Activated T-helper 1 cell treated with Interleukin-2 at 50 U/mL for 16 hours (primary cell): ENCODE data around the gene ZNF701.
"Not testable (repeated sequence)": the region's sequence is repeated elsewhere in the genome, so short reads cannot be mapped to it uniquely, and the experiment has no call there.

Experiments used
- DNase-seq: peaks from one replicate; pipeline ENCODE4 v3.0.0-alpha.2; 2020; ENCODE audit warnings: low read depth

Gene ZNF701

DNA sequence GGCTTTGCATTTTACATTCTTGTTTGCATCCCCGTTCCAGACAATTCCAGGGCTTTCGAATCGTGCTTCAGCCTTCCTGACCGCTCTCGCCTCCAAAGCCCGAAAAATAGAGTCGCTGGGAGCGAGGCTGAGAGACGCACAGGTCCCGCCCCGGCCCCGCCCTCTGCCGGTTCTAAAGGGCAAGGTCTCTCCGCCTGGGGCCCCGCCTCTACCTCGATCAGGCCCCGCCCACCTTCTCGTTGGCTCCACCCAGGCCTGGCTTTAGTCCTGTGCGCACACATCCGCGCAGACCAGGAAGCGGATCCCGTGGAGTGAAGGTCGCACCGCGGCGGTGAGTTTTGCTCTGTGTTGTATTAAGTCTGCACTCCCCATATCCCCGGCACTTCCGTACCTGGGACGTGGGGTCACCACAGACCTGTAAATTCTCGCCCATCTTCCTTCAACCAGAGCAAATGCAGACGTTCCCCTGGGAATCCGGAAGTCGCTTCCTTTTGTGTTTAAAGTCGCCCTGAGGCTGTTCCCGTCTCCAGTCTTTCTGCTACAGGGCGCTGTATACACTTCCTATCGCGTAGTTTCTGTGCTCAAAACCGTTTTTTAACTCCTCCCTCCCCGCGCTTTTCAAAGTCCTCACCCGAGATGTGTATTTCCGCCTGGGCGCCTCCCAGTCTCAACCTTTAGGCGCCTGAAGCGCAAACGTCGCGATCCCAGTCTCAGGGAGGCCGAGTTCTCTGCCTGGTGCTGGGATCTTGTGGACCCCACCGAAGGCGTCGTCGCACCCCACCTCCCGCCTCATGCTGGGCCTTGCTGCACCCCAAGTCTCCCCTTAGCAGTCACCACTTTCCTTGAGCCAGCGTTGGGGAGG is at the start of gene ZNF701:
Gene ZNF701, plus strand, starts transcription at position 288 of the 862 bp plus-strand sequence. CDS start 3,861 bp downstream, outside the sequence.
- DNase-seq, result peak; percentile 91

DNA sequence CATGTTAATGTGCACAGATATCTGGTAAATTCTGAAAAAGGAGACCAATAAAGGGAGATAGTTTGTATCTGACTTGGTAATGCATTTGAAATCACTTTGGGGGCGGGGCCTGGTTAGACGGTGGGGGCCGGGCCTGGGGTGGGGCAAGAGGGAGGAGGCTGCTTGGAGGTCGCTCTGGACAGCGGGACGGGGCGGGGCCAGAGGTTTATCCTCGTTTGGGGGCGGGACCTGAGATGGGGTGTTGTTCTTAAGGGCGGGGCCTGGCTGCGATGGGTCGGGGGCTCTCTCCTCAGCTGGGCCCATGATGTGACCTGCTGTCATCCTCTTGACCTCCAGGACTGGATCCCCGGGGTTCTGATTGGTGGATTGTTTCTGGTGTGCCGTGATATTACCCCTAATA is 47.5 kb upstream of the ZNF701 start:
- no peak for DNase-seq

DNA sequence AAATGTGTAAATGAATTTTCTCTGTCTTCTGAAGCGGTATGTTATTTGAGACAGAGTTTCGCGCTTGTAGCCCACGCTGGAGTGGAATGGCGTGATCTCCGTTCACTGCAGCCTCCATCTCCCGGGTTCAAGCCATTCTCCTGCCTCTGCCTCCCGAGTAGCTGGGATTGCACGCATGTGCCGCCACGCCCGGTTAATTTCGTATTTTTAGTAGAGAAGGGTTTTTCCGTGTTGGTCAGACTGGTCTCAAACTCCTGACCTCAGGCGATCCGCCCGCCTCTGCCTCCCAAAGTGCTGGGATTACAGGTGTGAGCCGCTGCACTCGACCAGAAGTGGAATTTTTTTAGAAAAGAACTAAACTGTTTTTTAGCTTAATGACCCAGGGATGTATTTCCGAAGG is 46.0 kb upstream of the ZNF701 start:
- DNase-seq, result no peak

DNA sequence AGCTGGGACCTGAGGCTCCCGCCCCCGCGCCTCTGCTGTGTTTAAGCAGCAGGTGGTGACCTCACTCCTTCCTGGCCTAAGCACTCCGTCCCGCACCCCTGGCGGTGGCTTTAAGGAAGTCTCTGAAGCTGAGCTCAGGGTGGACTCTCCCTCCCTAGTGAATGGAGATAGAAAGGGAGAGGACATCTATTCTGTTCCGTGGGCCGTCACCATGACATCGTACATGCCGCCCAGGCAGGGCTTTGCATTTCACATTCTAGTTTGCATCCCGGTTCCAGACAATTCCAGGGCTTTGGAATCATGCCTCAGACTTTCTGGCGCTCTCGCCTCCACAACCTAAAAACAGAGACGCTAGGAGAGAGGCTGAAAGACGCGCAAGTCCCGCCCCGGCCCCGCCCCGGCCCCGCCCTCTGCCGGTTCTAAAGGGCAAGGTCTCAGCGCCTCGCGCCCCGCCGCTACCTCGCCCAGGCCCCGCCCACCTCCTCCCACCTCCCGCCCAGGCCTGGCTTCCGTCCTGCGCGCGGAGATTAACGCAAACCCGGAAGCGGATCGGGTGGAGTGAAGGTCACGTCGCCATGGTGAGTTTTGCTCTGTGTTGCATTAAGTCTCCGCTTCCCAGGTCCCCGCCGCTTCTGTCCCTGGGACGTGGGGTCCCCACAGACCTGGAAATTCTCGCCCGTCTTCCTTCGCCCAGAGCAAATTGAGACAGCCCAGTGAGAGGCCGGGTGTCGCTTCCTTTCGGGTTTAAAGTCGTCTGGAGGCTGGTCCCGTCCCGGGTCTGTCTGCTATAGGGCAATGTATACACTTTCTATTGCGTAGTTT is 42.7 kb upstream of the ZNF701 start, which contains the start of gene ZNF808:
Gene ZNF808, plus strand, starts transcription at position 535 of the 822 bp plus-strand sequence. CDS start 15,617 bp downstream, outside the sequence.
- peak; percentile 96 for DNase-seq

DNA sequence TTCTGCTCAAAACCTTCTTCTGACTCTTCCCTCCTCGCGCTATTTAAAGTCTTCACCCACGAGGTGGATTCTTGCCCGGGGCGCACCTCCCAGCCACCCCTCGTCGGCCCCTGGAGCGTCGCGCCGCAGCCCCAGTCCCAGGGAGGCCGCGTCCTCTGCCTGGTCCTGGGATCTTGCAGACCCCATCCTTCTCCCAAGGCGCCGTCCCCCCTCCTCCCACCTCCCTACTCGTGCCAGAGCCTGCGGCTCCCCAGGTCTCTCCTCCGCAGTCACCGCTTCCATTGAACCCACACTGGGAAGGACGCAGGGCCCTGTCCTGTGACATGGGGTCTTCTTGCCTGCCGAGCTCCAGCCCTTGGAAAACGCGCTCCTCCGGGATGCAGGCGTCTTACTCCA is 42.1 kb upstream of the ZNF701 start:
- no peak for DNase-seq

DNA sequence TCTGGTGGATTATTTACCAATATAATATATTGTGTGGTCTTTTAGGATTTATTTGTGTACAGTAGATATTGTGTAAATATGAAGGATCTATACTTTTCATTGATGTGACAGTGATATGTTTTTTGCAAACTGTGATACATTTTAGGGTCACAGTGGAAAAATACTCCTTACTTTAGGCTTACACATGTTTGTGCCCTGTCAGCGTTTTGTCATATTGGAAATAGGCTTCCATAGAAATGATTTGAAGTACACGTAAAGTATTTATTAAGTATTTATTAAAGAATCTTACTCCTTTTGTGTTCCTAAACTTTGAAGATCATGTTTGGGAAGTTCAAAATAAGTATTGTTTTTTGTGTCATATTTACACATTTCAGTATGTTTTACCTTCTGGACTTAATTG is 37.6 kb upstream of the ZNF701 start:
- DNase-seq, result no peak

DNA sequence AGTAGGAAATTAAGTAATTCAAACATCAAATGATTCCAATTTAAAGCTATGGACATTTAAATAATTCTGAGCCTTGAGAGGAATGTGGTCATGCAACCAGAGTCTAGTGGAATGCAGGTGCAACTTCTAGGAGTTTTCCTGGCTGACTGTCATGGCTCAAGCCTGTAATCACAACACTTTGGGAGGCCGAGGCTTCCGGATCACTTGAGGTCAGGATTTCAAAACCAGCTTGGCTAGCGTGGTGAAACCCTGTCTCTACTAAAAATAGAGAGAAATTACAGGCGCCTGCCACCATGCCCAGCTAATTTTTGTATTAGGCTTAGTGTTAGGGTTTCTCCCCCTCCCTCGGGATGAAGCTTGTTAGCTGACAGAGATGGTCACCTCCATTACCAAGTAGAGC is 36.2 kb upstream of the ZNF701 start:
- DNase-seq, result no peak

DNA sequence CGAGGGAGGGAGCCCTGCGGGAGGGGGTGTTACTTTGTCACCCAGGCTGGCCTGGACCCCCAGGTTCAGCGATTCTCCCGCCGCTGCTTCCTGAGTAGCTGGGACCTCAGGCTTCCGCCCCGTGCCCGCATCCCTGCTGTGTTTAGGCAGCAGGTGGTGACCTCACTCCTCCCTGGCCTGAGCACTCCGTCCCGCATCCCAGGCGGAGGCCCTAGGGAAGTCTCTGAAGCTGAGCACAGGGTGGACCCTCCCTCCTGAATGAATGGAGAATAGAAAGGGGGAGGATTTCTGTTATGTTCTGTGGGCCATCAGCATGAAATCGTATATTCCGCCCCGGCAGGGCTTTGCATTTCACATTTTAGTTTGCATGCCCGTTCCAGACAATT is 34.7 kb upstream of the ZNF701 start:
- peak; percentile 5 for DNase-seq

DNA sequence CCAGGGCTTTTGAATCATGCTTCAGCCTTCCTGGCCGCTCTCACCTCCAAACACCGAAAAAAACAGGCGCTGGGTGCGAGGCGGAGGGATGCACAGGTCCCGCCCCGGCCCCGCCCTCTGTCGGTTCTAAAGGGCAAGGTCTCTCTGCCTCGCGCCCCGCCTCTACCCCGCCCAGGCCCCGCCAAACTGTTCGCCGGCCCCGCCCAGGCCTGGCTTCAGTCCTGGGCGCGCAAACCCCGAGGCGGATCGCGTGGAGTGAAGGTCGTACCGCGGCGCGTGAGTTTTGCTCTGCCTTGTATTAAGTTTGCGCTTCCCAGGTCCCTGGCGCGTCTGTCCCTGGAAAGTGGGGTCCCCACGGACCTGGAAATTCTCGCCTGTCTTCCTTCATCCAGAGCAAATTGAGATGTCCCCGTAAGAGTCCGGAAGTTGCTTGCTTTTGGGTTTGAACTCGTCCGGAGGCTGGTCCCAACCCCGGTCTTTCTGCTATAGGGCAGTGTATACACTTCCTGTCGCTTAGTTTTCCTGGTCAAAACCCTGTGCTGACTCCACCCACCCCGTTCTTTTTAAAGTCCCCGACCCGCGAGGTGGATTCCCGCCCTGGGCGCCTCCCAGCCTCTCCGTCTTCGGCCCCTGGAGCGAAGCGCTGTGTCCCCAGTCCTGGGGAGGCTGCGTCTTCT is 34.2 kb upstream of the ZNF701 start:
- DNase-seq, result peak; percentile 86

DNA sequence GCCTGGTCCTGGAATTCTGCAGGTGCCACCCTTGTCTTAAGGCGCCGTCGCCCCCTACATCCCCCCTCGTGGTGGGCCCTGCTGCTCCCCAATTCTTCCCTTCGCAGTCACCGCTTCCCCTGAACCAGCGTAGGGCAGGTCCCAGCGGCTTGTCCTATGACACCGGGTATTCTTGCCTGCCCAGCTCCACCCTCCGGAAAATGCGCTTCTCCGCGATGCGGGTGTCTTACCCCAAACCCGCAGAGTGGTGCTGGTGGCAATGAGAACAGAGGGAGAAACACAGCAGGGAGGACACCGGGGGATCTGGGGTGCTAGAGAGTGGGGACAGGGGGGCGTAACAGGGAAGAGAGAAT is 33.7 kb upstream of the ZNF701 start:
- peak; percentile 24 for DNase-seq

DNA sequence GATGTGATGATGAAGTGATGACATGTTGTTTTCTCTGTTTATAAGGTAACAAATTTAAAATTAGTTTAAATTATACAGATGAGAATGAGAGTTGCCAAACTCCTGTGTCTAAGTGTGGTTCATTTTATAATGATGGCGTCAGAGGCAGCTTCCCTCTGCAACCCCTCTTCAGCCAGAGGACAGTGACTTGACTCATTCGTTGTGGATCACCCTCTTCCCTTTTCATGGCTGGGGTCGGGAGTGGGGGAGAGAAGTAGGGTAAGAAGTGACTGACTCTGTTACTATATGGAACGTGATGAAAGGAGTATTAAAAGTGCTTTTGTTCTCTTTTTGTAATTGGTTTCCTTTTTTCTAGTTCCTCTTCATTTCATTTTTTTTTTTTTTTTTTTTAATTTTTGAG is 31.3 kb upstream of the ZNF701 start:
- not testable (repeated sequence) for DNase-seq

DNA sequence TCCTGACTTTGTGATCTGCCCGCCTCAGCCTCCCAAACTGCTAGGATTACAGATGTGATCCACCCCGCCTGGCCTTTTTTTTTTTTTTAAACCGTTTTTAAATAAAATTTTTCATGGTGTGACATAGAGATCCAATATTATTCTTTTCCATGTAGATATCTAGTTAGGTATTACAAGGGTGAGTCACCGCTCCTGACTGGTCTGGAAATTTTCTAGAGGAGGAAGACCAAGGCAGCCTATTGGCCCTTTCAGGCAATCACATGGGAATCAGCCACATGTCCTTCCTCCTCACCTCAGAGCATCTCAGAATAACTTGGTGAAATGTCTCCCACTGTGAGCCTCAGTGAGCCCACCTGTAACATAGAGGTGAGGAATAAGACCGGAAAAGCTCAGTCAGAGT is 28.9 kb upstream of the ZNF701 start:
- not testable (repeated sequence) for DNase-seq

DNA sequence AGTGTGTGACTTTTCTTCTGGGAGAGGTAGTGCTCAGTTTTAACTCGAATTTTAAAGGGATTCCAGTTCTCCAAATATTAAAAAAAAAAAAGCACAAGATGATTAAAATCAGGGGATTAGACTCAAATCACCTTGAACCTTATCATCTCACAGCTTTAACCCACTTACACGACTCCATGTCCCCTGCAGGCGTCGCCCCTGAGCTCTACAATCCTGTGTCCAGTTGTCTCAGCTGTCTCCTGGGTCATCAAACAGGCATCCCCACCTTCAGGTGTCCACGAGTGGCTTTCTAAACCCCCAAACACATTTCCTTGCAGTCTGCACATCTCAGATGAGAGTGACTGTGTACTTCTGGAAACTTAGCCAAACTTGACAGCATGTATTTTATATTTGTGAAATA is 28.5 kb upstream of the ZNF701 start:
- DNase-seq, result no peak

DNA sequence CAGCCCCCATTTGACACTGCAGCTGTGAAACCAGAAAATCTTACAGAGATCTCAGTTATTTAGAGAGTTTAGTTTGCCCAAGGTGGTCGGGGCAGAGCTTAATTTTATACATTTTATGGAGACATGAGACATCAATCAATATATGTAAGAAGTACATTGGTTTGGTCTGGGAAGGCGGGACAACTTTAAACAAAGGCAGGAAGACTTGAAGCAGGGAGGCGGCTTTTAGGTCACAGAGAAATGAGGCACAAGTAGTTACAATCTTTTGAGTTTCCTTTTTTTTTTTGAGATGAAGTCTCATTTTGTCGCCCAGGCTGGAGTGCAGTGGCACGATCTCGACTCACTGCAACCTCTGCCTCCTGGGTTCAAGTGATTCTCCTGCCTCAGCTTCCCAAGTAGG is 27.5 kb upstream of the ZNF701 start:
- not testable (repeated sequence) for DNase-seq

DNA sequence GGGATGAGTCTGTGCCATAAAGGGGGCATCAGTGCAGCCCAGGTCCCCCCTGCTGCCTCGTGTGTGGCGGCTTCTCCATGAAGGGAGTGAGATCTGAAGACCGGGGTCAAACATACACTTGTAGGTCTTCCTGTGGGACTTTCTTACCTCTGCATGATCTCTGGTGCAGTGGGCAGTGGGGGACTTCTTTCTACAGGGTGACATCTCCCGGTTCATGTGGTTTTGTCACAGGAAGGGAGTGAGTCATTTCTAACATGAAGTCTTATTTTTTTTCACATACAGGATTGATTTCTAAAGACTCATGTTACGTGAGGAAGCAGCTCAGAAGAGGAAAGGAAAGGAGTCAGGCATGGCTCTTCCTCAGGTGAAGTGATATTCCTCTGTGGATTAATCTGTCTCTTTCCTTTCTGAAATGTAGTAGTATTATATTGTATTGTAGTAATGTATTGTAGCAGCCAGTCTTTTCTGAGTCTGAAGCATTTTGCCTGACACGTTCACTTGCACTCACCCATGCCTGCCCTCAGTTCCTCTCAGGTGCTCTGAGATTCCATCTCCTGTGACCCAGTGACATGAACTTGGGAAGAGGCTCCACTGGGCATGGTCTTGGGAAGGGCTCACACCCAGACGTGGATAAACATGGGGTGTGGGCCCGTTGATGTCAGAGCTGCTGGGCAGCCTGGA is 27.0 kb upstream of the ZNF701 start:
- no peak for DNase-seq

DNA sequence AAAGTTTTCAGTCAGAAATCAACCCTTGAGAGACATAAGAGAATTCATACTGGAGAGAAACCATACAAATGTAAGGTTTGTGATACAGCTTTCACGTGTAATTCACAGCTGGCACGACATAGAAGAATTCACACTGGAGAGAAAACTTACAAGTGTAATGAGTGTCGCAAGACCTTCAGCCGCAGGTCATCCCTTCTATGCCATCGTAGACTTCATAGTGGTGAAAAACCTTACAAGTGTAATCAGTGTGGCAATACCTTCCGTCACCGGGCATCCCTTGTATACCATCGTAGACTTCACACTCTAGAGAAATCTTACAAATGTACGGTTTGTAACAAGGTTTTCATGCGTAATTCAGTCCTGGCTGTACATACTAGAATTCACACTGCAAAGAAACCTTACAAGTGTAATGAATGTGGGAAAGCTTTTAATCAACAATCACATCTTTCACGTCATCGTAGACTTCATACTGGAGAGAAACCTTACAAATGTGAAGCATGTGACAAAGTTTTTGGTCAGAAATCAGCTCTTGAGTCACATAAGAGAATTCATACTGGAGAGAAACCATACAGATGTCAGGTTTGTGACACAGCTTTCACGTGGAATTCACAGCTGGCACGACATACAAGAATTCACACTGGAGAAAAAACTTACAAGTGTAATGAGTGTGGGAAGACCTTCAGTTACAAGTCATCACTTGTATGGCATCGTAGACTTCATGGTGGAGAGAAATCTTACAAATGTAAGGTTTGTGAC is 15.7 kb upstream of the ZNF701 start:
- DNase-seq, result no peak

DNA sequence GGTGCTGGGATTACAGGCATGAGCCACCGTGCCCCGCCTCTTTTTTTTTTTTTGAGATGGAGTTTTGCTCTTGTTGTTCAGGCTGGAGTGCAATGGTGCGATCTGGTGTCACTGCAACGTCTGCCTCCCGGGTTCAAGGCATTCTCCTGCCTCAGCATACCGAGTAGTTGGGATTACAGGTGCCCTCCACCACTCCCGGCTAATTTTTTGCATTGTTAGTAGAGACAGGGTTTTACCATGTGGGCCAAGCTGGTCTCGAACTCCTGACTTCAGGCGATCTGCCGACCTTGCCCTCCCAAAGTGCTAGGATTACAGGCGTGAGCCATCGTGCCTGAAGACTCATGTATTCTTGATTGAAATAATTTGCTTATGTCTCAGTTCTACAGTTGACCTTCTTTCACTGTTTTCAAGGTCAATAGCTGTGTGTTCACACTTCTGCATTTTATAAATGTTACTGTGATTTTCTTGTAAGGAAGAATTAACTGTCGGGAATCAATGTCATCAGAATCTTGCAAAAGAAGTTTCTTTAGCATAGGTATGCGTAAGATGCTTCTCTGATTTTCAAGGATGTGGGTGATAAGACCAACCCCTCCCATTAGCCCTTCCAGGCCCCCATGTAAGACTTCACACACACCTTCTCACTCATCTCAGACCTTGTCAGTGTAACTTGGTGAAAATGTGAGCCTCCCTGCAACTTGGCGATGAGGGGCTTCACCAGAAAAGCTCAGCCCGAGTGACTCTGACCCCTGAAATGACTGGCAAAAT is 12.7 kb upstream of the ZNF701 start:
- no peak for DNase-seq

DNA sequence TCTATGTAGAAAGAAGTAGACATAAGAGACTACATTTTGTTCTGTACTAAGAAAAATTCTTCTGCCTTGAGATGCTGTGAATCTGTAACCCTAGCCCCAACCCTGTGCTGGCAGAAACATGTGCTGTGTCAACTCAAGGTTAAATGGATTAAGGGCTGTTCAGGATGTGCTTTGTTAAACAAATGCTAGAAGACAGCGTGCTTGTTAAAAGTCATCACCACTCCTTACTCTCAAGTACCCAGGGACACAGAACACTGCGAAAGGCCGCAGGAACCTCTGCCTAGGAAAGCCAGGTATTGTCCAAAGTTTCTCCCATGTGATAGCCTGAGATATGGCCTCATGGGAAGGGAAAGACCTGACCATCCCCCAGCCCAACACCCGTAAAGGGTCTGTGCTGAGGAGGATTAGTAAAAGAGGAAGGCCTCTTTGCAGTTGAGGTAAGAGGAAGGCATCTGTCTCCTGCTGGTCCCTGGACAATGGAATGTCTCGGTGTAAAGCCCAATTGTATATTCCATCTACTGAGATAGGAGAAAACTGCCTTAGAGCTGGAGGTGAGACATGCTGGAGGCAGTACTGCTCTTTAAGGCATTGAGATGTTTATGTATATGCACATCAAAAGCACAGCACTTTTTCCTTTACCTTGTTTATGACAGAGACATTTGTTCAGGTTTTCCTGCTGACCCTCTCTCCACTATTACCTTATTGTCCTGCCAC is 11.2 kb upstream of the ZNF701 start:
- DNase-seq, result not testable (repeated sequence)

DNA sequence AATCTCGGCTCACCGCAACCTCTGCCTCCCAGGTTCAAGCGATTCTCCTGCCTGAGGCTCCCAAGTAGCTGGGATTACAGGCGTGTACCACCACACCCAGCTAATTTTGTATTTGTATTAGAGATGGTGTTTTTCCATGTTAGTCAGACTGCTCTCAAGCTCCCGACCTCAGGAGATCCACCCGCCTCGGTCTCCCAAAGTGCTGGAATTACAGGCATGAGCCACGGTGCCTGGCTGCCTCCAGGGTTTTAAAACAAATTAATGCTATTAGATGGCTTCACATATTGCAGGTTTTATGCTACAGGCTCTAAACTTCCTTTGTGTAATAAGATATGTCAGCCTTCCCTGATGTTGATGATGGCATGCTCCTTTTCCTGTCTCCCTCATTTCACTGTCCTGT is 8.5 kb upstream of the ZNF701 start:
- DNase-seq, result not testable (repeated sequence)

DNA sequence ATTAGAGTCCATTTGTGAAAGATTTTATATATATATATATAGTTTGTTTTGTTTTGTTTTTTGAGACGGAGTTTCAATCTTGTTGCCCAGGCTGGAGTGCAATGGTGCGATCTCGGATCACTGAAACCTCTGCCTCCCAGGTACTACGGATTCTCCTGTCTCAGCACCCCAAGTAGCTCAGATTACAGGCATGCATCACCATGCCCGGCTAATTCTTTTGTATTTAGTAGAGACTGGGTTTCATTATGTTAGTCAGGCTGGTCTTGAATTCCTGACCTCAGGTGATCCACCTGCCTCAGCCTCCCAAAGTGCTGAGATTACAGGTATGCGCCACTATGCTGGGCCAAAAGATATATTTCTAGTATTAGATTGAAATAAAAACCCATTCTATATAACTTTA is 4.0 kb upstream of the ZNF701 start:
- DNase-seq, result no peak
